Astrocyte (in vitro differentiated cells and primary cell): ENCODE results near the gene IFITM10. TPM values are rescaled to one million over a fixed set of nuclear protein-coding genes. Genes with fewer than 3 reads are reported as not detected.

ENCODE experiments used
- DNase-seq: peaks from one replicate; pipeline ENCODE4 v3.0.0-alpha.2; 2010; ENCODE audit warnings: low read depth
- FAIRE-seq: peaks from 2 replicates; lab custom pipeline; 2011; peaks lifted over from hg19 to GRCh38; lab: Jason Lieb, UNC
- H2AFZ ChIP-seq: 2 replicates; pipeline ENCODE4 v1.6.0; 2012; ENCODE audit warnings: low read depth, low read length, inconsistent platforms
- H3K27ac ChIP-seq: 2 replicates; pipeline ENCODE4 v1.5.1; 2011; ENCODE audit warnings: low read depth, low read length, inconsistent platforms
- H3K27me3 ChIP-seq: 2 replicates; pipeline ENCODE4 v1.6.0; 2011; ENCODE audit warnings: low read length, inconsistent platforms; ENCODE audit not compliant: insufficient read depth
- H3K36me3 ChIP-seq: 2 replicates; pipeline ENCODE4 v1.5.1; 2011; ENCODE audit warnings: low read length, inconsistent platforms; ENCODE audit not compliant: insufficient read depth
- H3K4me1 ChIP-seq: 2 replicates; pipeline ENCODE4 v1.5.1; 2011; ENCODE audit warnings: low read length, inconsistent platforms; ENCODE audit not compliant: insufficient read depth
- H3K4me2 ChIP-seq: 2 replicates; pipeline ENCODE4 v1.6.0; 2012; ENCODE audit warnings: low read length, inconsistent platforms
- H3K4me3 ChIP-seq: 2 replicates; pipeline ENCODE4 v1.5.1; 2011; ENCODE audit warnings: low read depth, mild to moderate bottlenecking, low read length, inconsistent platforms; ENCODE audit not compliant: insufficient read depth
- H3K79me2 ChIP-seq: 2 replicates; pipeline ENCODE4 v1.6.0; 2012; ENCODE audit warnings: mild to moderate bottlenecking, low read length, inconsistent platforms; ENCODE audit not compliant: insufficient read depth
- H3K9ac ChIP-seq: 2 replicates; pipeline ENCODE4 v1.6.0; 2012; ENCODE audit warnings: mild to moderate bottlenecking, low read length, inconsistent platforms
- H3K9me3 ChIP-seq: 2 replicates; pipeline ENCODE4 v1.5.1; 2012; ENCODE audit warnings: low read depth, mild to moderate bottlenecking, low read length, inconsistent platforms; ENCODE audit not compliant: insufficient read depth
- H4K20me1 ChIP-seq: 2 replicates; pipeline ENCODE4 v1.6.0; 2012; ENCODE audit warnings: low read length, inconsistent platforms; ENCODE audit not compliant: insufficient read depth
- H3K27ac Mint-ChIP-seq: one replicate; pipeline ENCODE4 v1.8.0; 2021; ENCODE audit warnings: mild to moderate bottlenecking, mixed read lengths; ENCODE audit not compliant: unreplicated experiment
- H3K27me3 Mint-ChIP-seq: one replicate; pipeline ENCODE4 v1.8.0; 2021; ENCODE audit warnings: low read depth, mixed read lengths; ENCODE audit not compliant: unreplicated experiment
- H3K36me3 Mint-ChIP-seq: one replicate; pipeline ENCODE4 v1.8.0; 2021; ENCODE audit warnings: low read depth, mixed read lengths; ENCODE audit not compliant: unreplicated experiment
- H3K4me1 Mint-ChIP-seq: one replicate; pipeline ENCODE4 v1.8.0; 2021; ENCODE audit warnings: low read depth, mixed read lengths; ENCODE audit not compliant: unreplicated experiment
- H3K4me3 Mint-ChIP-seq: one replicate; pipeline ENCODE4 v1.8.0; 2021; ENCODE audit warnings: mild to moderate bottlenecking, moderate library complexity, mixed read lengths; ENCODE audit not compliant: unreplicated experiment
- H3K9me3 Mint-ChIP-seq: one replicate; pipeline ENCODE4 v1.8.0; 2021; ENCODE audit warnings: mild to moderate bottlenecking, mixed read lengths; ENCODE audit not compliant: unreplicated experiment
- EZH2 ChIP-seq: IDR thresholded peaks from 2 replicates; pipeline ENCODE4 v1.6.1; 2012; ENCODE audit warnings: mild to moderate bottlenecking, low read length, inconsistent platforms; ENCODE audit not compliant: insufficient read depth
- total RNA-seq: library from RNA; stranded (reverse); gene quantifications from 2 replicates; pipeline ENCODE4 v1.2.1, GENCODE V29; 2021
- TF ChIP-seq, protein P1 (sequence below): IDR thresholded peaks from 2 replicates; pipeline ENCODE4 v1.5.1; 2011; ENCODE audit warnings: low read depth, mild to moderate bottlenecking, inconsistent platforms, low read length, moderate library complexity; ENCODE audit not compliant: insufficient read depth

IFITM10 gene
- total RNA-seq, 1 donor from 2014 or later = 2.0 TPM

DNA sequence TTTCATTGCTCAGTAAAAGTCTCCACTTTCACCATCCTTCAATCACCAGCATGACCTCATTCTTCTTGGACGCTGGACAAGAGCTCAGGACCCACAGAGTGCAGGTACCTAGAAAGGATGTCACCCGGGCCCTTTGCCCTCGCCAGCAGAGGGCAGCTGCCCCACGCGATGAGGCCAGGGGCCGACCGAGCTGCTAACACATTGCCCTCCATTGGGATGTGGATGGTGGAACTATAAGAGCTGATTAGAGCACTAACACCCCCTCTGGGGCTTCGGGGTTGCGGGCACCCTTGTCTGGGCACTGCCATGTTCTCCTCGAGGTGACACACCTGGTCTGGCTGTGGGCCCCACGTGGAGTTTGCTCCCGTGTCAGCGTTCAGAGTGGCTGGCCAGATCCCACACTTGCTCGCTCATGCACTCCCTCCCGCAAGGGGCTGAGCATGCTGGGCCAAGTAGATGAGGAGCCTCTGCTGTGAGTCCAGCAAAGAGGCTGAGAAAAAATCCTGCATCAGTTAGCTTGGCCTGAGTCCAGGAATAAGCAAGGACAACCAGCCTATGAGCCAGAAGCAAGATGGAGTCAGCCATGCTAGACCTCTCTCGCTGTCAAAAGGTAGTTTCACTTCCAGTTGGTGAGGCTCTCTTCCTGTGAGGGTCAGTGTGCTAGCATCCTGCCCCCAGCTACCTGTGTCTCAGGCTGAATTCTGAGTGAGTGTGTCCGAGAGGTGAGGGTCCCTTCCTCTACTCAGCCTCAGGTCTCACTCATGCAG, 43.6 kb downstream of the IFITM10 start:
- Histone ChIP-seq H3K4me1 (no peaks in the 10 kb centered on the region), H3K9ac (no peak overlapping the region), H3K27ac (no peak overlapping the region), H2AFZ (no peak overlapping the region), H3K79me2 (no peaks in the 10 kb centered on the region), H3K9me3 (no peaks in the 10 kb centered on the region), H3K36me3 (no peaks in the 10 kb centered on the region), H3K4me2 (no peak overlapping the region), H3K4me3 (no peak overlapping the region), H4K20me1 (no peaks in the 10 kb centered on the region), H3K27me3 (peaks cover 28% of the 10 kb centered on the region)
- Mint-ChIP-seq H3K9me3 (peaks cover 2% of the 10 kb centered on the region), H3K27ac (no peak overlapping the region), H3K36me3 (peaks cover 4% of the 10 kb centered on the region), H3K4me3 (no peak overlapping the region), H3K4me1 (peaks cover 9% of the 10 kb centered on the region), H3K27me3 (peaks cover 58% of the 10 kb centered on the region)
- no peak for FAIRE-seq
- TF ChIP-seq, protein P1, sequence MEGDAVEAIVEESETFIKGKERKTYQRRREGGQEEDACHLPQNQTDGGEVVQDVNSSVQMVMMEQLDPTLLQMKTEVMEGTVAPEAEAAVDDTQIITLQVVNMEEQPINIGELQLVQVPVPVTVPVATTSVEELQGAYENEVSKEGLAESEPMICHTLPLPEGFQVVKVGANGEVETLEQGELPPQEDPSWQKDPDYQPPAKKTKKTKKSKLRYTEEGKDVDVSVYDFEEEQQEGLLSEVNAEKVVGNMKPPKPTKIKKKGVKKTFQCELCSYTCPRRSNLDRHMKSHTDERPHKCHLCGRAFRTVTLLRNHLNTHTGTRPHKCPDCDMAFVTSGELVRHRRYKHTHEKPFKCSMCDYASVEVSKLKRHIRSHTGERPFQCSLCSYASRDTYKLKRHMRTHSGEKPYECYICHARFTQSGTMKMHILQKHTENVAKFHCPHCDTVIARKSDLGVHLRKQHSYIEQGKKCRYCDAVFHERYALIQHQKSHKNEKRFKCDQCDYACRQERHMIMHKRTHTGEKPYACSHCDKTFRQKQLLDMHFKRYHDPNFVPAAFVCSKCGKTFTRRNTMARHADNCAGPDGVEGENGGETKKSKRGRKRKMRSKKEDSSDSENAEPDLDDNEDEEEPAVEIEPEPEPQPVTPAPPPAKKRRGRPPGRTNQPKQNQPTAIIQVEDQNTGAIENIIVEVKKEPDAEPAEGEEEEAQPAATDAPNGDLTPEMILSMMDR = no peak
- TF ChIP-seq EZH2 = no peak
- DNase-seq = no peak

DNA sequence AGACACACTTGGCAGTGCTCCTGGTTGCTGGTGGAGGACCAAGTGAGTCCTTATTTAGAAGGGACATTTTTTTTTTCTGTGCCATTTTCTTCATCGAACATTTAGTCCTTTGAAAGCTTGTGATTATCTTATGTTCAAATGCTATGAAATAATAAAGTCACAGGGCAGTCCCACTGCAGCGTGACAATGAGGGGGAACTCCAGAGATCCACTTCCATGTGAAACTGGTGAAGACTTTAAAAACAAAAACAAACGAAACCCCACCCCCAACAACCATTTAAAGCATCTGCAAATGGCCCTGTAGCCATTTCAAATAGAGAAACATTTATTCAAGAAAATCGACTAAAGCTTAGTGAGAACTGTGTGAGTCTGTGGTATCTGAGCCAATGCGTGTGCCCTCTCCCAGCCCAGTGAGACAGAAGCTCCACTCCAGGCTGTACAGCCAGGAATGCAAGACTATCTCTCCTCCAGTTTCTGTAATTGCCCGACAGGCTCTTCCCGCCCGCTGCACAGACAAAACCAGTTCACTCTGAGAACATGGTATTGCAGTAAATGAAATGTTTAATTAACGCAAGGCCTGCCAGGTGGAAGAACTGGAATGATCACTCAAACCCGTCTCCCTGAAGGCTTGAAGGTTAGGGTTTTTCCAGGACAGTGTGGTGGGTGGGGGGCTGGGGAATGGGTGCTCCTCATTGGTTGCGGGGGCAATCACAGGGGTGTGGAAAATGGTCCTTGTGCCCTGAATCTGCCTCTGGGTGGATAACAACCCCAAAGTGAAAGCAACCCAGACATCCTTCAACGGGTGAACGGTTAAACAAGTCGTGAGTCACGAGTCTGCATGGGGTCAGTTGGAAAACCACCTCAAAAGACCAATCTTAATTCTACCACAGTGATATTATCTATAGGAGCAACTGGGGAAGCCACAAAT, 45.0 kb downstream of the IFITM10 start:
- DNase-seq (peak; percentile 31), FAIRE-seq (no peak)
- Histone ChIP-seq H3K9me3 (no peaks in the 10 kb centered on the region), H3K4me1 (peaks cover 4% of the 10 kb centered on the region), H3K4me3 (no peak overlapping the region), H3K27ac (no peak overlapping the region), H3K79me2 (no peaks in the 10 kb centered on the region), H3K4me2 (peak overlapping the region; percentile 33), H3K27me3 (peaks cover 16% of the 10 kb centered on the region), H3K9ac (no peak overlapping the region), H2AFZ (no peak overlapping the region), H4K20me1 (no peaks in the 10 kb centered on the region), H3K36me3 (no peaks in the 10 kb centered on the region)
- Mint-ChIP-seq H3K9me3 (peaks cover 12% of the 10 kb centered on the region), H3K4me1 (peaks cover 9% of the 10 kb centered on the region), H3K27ac (no peak overlapping the region), H3K4me3 (no peak overlapping the region), H3K27me3 (peaks cover 53% of the 10 kb centered on the region), H3K36me3 (peaks cover 4% of the 10 kb centered on the region)
- TF ChIP-seq, protein P1 = no peak
- TF ChIP-seq EZH2 = no peak
